Parathyroid adenoma (tissue), 2 donors: ENCODE results near the gene PHAX.

Experiments used
- H2AFZ ChIP-seq: fragments of 300-600 bp; sonication (generic); one replicate; pipeline ENCODE4 v1.7.0; 2017; ENCODE audit warnings: antibody characterized with exemption, mild to moderate bottlenecking
- H3K27ac ChIP-seq: fragments of 300-600 bp; sonication (generic); one replicate; pipeline ENCODE4 v1.7.0; 2017
- H3K27me3 ChIP-seq: fragments of 300-600 bp; sonication (generic); one replicate; pipeline ENCODE4 v1.7.0; 2017; ENCODE audit warnings: low read length; ENCODE audit not compliant: control insufficient read depth, insufficient read depth
- H3K36me3 ChIP-seq: fragments of 300-600 bp; sonication (generic); one replicate; pipeline ENCODE4 v1.7.0; 2017; ENCODE audit warnings: low read length; ENCODE audit not compliant: control insufficient read depth, insufficient read depth
- H3K4me1 ChIP-seq: fragments of 300-600 bp; sonication (generic); one replicate; pipeline ENCODE4 v1.7.0; 2017; ENCODE audit warnings: control low read depth
- H3K4me2 ChIP-seq: fragments of 300-600 bp; sonication (generic); one replicate; pipeline ENCODE4 v1.7.0; 2017; ENCODE audit warnings: low read length
- H3K4me3 ChIP-seq: fragments of 300-600 bp; sonication (generic); one replicate; pipeline ENCODE4 v1.7.0; 2017; ENCODE audit warnings: low read depth, low read length
- H3K79me2 ChIP-seq: fragments of 300-600 bp; sonication (generic); one replicate; pipeline ENCODE4 v1.7.0; 2017; ENCODE audit warnings: control low read depth
- H3K9ac ChIP-seq: fragments of 300-600 bp; sonication (generic); one replicate; pipeline ENCODE4 v1.7.0; 2017; ENCODE audit warnings: mild to moderate bottlenecking
- H3K9me3 ChIP-seq: fragments of 300-600 bp; sonication (generic); one replicate; pipeline ENCODE4 v1.7.0; 2017; ENCODE audit warnings: low read length; ENCODE audit not compliant: control insufficient read depth
- CTCF ChIP-seq: fragments of 300-600 bp; sonication (generic); IDR thresholded peaks from one replicate; pipeline ENCODE4 v1.7.0; 2017; ENCODE audit warnings: antibody characterized with exemption, mild to moderate bottlenecking
- donor health status: primary hyperparathyroidism.

Gene PHAX

GRCh38 chr5:126583761-126584160 is 17.0 kb upstream of the PHAX start:
- H3K9ac ChIP-seq: no peak overlapping the region
- H3K27me3 ChIP-seq: no peaks in the 10 kb centered on the region
- no peak overlapping the region for H2AFZ ChIP-seq
- H3K36me3 ChIP-seq: no peaks in the 10 kb centered on the region
- H3K9me3 ChIP-seq: no peaks in the 10 kb centered on the region
- no peak overlapping the region for H3K4me3 ChIP-seq
- no peaks in the 10 kb centered on the region for H3K4me1 ChIP-seq
- no peak overlapping the region for H3K4me2 ChIP-seq
- no peak overlapping the region for H3K27ac ChIP-seq
- H3K79me2 ChIP-seq: no peaks in the 10 kb centered on the region
- no peak for TF ChIP-seq CTCF

- Histone ChIP-seq H3K27me3 (no peaks in the 10 kb centered on the region), H3K27ac (no peak overlapping the region), H3K4me3 (no peak overlapping the region), H3K36me3 (no peaks in the 10 kb centered on the region), H3K79me2 (no peaks in the 10 kb centered on the region), H3K9ac (no peak overlapping the region), H3K4me2 (no peak overlapping the region), H3K4me1 (no peaks in the 10 kb centered on the region), H2AFZ (no peak overlapping the region), H3K9me3 (no peaks in the 10 kb centered on the region)
- no peak for TF ChIP-seq CTCF
These were observed 13.0 kb upstream of the PHAX start for GRCh38 chr5:126587551-126588390.

GRCh38 chr5:126589536-126590297 is 11.0 kb upstream of the PHAX start:
- Histone ChIP-seq H3K27ac (no peak overlapping the region), H3K36me3 (no peaks in the 10 kb centered on the region), H3K79me2 (no peaks in the 10 kb centered on the region), H3K9ac (no peak overlapping the region), H2AFZ (no peak overlapping the region), H3K27me3 (no peaks in the 10 kb centered on the region), H3K4me3 (no peak overlapping the region), H3K9me3 (no peaks in the 10 kb centered on the region), H3K4me2 (no peak overlapping the region), H3K4me1 (peaks cover 2% of the 10 kb centered on the region)
- TF ChIP-seq CTCF: no peak

GRCh38 chr5:126591549-126591948 is 9.2 kb upstream of the PHAX start:
- no peak overlapping the region for H3K4me3 ChIP-seq
- H3K9ac ChIP-seq: no peak overlapping the region
- no peaks in the 10 kb centered on the region for H3K36me3 ChIP-seq
- H3K9me3 ChIP-seq: no peaks in the 10 kb centered on the region
- H3K4me1 ChIP-seq: peaks cover 2% of the 10 kb centered on the region
- no peak for TF ChIP-seq CTCF
- H3K27me3 ChIP-seq: no peaks in the 10 kb centered on the region
- H3K79me2 ChIP-seq: no peaks in the 10 kb centered on the region
- no peak overlapping the region for H3K4me2 ChIP-seq
- no peak overlapping the region for H2AFZ ChIP-seq
- H3K27ac ChIP-seq: no peak overlapping the region
